Muscle of arm (tissue), 12 donors: ENCODE data around the gene PAPSS2. TPM values are rescaled to one million over a fixed set of nuclear protein-coding genes. Genes with fewer than 3 reads are reported as not detected.
"Not testable (repeated sequence)": the region's sequence is repeated elsewhere in the genome, so short reads cannot be mapped to it uniquely, and the experiment has no call there.

Experiments
- DNase-seq: peaks from one replicate; pipeline ENCODE4 v3.0.0-alpha.2; 2013
- polyA plus RNA-seq, 12 donors: library from polyadenylated mRNA; unstranded; fragments of 120-200 nt; gene quantifications; one replicate each; pipeline ENCODE4 v1.2.1, GENCODE V29; 2013; ENCODE audit not compliant: insufficient read length in 12 of 12

PAPSS2 gene
- polyA plus RNA-seq, 12 donors = 6.3 to 20.7 (median 9.7) TPM; not detected in 1

- no peak for DNase-seq
These were observed 84.9 kb downstream of the PAPSS2 start for GRCh38 chr10:87744606-87745005.

- no peak for DNase-seq
These were observed 87.2 kb downstream of the PAPSS2 start for GRCh38 chr10:87746911-87747310.

- DNase-seq = not testable (repeated sequence)
These were observed 88.6 kb downstream of the PAPSS2 start for GRCh38 chr10:87748244-87748643.

- DNase-seq = no peak
These were observed 90.5 kb downstream of the PAPSS2 start for GRCh38 chr10:87750001-87750671.

- DNase-seq = no peak
These were observed 91.1 kb downstream of the PAPSS2 start for GRCh38 chr10:87750817-87751216.

GRCh38 chr10:87751274-87751673 lies 91.6 kb downstream of the PAPSS2 start:
- DNase-seq = no peak

- DNase-seq = no peak
These were observed 92.9 kb downstream of the PAPSS2 start for GRCh38 chr10:87752566-87752965.

GRCh38 chr10:87753995-87754866 lies 94.6 kb downstream of the PAPSS2 start:
- no peak for DNase-seq

GRCh38 chr10:87757685-87758084 lies 98.0 kb downstream of the PAPSS2 start:
- DNase-seq = no peak

- DNase-seq = no peak
These were observed 99.9 kb downstream of the PAPSS2 start for GRCh38 chr10:87759551-87759950.

GRCh38 chr10:87760195-87760905 lies 100.7 kb downstream of the PAPSS2 start:
- no peak for DNase-seq

GRCh38 chr10:87761153-87761552 lies 101.5 kb downstream of the PAPSS2 start:
- DNase-seq = no peak

GRCh38 chr10:87761892-87762291 lies 102.2 kb downstream of the PAPSS2 start:
- DNase-seq = no peak

GRCh38 chr10:87763086-87763861 lies 103.6 kb downstream of the PAPSS2 start:
- no peak for DNase-seq

GRCh38 chr10:87764072-87764934 lies 104.6 kb downstream of the PAPSS2 start:
- DNase-seq = no peak

GRCh38 chr10:87765666-87766376 lies 106.1 kb downstream of the PAPSS2 start:
- no peak for DNase-seq

GRCh38 chr10:87767253-87767652 lies 107.6 kb downstream of the PAPSS2 start:
- no peak for DNase-seq

- DNase-seq = peak; percentile 6
These were observed 112.3 kb downstream of the PAPSS2 start for GRCh38 chr10:87771871-87772500.

GRCh38 chr10:87775766-87776165 lies 116.1 kb downstream of the PAPSS2 start:
- DNase-seq = no peak
